GM21737 (cell line): ENCODE results near the gene SKOR2.

Experiments used
- ATAC-seq: cut with Tn5 transposase; IDR thresholded peaks from one replicate; pipeline ENCODE4 v1.9.1; 2021; ENCODE audit warnings: mild to moderate bottlenecking, moderate library complexity; ENCODE audit not compliant: unreplicated experiment

The SKOR2 gene

DNA sequence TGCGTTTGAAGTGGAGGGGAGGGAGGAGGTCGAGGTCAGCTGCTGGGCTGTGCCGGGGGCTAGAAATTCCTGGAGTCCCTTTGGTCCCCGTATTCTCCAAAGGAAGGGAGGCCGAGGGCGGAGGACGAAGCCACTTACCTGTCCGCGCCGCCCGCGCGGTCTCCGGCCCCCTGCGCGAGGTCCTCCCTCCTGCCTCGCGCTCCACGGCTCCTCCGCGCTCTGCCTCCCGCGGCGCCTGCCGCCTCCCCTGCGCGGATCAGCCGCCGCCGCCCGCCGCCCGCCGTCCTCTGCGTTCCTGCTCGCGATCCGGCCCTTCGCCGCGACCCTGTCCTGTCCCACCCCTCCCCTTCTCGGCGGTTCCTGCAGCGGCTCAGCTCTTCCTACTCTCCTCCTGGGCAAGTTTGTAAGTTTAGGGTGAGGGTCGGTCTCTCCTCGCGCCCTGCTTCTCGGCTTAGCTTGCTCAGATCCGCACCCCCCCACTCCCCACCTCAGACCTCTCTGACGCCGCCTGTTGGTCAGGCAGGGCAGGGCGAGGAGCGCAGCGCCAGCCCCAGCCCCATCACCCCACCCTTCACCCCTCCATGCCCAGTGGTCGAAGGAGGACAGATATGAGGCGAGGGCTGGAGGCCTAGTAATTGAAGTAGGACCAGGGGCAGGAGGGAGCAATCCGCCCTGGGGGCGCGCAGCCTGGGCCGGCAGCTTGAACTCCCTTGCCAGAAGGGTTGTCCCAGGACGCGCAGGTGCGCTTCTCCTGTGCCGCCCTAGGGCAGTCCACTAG, 9.7 kb upstream of the SKOR2 start:
- ATAC-seq, result no peak

DNA sequence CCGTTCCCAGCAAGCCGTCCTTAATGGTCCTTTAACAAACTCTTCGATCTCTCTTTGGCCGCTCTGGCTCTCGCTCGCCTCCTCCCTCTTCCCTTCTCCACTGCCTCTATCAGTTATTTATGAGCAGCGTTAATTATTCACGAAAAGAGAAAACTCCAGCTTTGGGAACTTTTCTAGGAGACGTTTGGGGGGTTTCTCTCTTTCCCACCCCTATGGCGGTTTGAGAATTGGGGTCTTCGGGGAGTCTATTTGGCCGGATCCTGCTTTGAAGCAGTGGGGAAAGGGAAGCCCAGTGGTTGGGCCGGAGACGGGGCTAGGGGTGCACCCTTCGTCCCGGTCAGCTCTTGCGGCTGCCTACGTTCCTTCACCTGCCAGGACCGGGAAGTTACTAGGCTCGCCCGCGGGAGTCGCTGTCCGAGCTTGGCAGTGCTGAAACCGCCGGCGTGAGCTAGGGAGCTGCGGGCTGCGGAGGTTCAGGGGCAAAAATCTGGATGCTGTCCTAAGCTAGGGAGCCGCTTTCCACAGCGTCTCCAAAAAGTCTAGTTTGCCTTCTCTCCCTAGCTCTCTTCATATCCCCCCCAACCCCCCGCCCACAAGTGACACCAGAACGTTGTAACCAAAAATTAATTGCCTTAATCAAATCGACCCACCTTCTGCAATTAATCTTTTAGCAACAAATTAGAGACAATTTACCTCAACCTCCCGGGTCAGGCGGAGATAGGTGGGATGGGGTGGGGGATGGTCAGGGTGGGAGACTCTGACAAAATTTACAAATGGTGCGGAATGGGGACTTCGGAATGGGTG, 8.9 kb upstream of the SKOR2 start:
- ATAC-seq, result no peak

DNA sequence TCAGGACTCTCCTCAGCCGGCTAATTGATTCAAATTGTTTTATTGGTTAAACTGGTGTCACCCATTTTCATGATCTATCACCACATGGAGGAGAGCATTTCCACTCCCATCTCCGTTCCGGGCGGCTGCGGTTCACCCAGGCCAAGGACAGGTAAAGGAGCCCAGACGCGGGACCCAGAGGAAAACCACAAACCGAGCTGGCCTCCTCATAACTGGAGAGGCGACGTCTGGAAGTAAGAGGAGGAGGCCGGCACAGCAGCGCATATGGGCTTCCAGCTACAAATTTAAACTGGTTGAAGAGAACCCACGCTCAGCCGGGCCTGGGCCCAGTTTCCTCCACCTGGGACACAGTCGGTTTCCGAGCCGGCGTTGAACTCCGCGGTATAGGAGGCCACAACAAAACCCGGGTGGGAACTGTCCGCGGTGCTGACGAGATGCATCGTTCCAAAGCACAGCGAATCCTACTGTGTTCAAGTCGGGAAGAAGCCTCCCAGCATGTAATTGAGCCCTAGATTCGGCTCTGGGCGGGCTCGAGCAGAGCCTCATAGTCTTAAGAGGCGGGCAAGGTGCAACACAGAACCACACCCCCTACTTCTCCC, 3.0 kb upstream of the SKOR2 start:
- no peak for ATAC-seq

DNA sequence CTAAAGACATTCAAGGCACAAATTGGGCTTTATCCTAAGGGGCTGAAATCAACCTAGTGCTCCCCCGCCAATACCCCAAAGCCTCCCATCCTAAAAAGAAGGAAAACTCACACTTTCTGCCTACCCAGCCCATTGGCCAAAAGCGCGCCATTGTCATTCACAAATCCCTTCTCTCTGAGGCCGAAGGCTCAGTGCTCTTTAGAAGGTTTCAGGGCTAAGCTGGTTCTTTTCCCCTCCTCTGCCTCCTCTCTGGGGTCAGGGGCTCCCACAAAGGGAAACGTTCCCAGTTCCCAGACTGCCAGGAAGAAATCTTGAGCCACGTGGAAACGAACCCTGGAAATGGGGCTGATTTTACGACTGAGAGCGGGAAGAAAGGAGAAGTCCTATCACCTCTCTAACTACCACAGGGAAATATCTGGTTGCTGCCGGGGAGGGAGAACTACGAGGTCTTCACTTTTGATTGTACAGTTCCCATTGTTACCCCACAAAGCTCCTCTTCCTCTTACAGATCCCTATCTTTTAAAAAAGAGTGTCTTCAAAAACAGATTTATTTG, 1.7 kb upstream of the SKOR2 start:
- ATAC-seq, result no peak

DNA sequence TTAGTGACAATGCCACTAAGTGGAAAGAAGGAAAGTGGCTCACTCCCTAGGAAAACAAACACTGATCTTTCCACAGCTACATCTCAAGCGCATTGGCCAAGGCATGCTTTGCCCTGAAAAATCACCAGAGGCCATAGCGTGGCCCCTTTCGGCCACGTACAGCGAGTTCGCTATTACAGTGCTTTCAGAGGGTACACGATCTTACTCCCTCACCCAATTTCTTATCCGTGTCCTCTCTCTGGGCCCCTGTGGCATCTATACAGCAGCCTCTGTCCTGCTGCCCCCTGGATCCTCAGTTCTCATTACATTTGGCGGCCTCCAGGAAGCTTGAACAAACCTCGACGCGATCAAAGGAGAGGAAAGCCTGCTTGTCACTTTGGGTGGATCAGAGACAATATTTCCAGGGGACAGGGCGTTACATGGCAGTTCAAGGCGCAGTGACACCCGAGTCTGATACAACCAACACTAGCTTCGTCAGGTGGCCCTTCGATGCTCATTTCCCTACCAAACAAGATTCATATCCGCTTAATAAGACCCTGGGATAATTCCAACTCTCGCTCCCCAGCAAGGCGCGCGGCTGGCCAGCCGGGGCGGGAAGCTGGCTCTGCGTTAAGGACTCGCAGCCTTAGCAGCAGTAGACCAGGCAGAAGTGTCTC, 941 bp downstream of the SKOR2 start:
- no peak for ATAC-seq

DNA sequence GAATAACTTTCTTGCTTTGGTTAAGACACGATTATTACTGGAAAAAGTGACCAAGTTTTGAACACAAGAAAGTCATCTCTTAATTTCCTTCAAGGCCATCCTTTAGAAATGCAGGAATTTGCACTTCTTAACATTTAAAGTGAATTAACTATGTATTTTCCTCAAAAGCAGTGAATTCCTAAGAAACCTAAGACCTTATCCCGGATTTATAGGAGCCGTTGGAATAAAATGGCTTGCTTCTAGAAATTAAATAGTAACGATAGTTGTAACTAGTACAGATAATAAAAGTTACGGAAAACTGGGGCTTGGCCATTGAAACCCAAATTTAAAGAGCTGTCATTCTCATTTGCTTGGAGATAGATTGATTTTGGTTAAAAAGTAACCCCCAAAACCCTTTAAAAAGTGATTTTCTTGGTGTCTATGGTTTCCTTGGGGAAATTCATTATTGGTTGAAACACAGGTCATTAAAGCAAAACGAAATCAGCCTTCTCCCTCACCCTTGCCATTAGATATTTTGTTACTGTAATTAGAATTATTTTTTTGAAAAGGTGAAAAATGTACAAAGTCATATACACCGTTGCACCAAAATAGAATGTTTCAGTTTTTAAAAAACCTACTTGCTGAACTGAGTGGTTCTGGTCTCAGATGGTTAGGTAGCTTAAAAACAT, 2.0 kb downstream of the SKOR2 start:
- ATAC-seq, result no peak

DNA sequence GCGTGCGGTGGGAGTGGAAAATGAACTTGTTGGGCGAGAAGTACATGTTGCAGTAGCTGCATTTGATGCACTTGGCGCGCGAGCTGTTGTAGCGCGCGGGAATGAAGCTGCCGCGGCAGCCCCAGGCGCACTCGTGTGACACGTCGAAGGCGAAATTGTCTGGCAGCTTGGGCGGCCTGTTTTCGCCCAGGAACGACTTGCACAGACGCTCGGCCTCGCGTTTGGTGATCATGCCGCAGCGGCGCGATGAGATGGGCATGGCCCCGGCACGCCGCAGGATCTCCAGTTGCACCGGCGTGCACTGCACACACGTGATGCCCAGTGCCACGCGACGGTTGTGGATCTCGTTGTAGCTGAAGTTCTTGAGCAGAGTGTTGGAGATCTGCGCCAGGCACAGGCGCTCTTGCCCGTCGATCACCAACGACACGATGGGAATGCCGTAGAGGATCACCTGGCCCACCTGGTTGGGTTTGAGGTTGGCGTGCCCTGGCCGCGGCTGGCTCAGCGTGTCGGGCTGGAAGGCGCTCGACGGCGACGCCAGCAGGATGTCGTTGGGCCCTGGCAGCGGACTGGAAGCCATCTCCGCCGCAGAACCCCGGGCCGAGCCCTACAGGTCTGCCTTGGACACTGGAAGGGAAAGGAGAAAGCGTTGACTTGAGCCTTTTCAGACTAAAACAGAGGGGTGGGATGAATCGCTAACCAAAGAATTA, 2.7 kb downstream of the SKOR2 start:
- no peak for ATAC-seq

DNA sequence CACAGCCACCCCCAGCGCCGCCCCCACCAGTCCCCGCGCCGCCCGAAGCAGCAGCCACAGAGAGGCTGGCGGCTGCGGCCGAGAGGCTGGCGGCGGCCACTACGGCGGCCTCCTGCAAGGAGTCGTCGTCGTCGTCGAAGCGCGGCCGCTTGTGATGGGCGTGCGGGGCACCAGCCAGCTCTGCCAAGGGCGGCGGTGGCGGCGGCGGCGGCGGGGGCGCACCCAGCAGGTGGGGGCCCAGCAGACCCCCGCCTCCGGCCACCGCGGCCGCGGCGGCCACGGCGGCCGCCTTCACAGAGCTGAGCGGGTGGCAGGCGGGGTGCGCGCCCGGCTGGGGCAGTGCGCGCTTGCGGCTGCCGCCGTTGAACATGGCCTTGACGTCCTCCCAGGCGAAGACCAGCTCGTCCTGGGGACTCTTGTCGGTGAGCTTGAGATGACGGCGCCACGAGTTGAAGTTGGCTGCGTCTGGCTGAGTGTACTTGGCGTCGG, 3.3 kb downstream of the SKOR2 start:
- no peak for ATAC-seq

DNA sequence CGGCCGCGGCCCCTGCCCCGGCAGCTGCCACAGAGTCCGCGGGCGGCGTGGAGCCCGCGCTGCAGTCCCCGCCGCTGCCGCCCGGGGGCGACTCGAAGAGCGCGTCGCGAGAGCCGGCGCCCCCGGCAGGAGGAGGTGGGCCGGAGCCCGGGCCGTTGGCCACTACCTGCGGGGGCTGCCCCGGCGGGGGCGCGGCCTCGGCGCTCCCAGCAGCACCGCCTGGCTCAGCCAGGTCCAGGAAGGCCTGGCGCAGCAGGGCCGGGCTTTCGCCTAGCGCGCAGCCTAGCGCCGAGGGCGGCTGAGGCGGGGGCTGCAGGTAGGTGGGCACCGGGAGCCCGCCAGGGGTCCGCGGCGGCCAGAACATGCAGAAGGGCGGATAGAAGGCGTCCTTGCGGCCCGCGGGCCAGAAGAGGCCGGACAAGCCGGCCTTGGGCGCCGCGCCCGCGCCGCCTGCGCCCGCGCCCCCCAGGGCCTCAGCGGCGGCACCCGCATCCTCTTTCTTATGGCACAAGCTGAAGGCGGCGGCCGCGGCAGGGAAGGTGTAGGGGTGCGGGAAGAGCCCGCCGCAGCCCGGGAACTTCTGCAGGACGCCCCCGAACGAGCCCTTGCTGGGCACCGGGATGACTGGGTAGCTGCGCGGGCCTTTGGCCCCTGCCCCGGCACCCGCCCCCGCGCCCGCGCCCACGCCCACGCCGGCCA, 3.9 kb downstream of the SKOR2 start:
- ATAC-seq, result no peak

DNA sequence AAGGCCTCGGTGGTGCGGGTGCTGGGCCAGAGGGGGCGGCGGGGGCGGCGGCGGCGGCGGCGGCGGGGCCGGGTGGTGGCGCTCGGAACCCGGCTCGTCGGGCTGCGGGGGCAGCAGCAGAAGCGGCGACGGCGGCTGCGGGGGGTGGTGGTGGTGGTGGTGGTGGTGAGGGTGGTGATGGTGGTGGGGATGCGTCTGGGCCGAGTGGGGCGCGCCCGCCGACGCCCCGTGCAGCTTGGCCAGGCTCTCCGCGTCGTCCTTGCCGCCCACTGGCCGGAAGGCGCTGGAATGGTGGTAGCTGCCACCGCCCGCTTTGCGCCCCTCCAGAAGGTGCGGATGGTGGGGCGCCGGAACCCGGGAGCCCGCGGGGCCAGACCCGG, 4.4 kb downstream of the SKOR2 start:
- no peak for ATAC-seq

DNA sequence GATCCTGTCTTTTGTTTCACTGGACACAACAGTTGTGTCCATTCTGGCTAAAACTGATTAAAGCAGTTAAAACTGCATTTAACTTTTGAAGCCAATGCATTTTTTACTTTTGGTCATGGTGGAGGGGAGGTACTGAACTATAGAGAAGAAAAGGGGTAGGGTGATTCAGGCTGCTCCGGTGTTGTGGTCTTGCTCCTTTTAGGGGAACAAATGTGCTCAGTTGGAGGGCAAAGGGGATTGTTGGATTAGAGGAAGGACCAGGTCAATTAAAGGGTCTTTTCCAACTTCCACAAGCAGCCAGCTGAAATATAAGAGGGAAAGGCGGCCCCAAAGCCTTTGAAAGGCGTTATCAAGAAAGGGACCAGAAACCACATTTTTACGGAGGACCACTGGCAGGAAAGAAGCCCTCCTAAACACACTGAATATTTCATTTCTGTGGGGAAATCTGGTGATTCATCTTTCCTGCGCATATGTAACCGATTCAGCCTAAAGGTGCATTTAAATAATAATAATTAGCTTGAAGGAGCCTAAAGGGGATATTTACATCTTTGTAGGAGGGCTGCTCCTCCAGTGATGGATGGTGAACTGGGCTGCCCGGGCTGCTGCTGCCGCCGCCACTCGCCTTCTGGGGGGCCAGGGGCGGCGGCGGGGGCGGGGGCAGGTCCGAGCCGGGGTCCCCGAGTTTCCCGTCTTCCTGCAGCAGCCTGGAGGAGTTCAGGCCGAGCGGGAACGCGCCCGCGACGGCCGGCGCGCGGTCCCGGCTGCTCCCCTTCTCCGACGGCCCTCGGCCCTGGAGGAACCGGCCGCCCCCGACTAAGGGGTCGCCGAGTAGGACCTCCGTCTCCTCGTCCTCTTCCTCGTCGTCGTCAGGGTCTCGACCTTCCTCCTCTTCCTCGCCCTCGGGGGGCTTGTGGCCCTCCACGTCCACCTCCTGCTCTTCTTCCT, 5.2 kb downstream of the SKOR2 start:
- no peak for ATAC-seq

DNA sequence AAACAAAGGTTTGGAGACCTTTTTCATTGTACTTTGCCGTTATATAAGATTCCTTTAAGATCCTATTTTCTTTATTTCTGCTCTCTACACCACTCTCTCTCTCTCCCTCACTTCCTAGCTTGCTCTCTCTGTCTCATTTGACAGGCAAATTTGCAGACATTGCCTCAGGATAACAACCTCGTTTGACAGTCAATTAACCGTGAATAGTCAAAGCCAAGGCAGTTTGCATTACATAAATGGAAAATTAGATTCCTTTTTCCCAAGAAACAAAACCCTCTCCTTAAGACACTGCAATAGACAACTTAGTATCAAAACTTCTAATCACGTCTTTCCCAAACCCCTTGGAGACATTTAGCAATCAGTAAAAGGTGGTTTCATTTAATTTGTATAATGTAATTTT, 7.4 kb downstream of the SKOR2 start:
- no peak for ATAC-seq

DNA sequence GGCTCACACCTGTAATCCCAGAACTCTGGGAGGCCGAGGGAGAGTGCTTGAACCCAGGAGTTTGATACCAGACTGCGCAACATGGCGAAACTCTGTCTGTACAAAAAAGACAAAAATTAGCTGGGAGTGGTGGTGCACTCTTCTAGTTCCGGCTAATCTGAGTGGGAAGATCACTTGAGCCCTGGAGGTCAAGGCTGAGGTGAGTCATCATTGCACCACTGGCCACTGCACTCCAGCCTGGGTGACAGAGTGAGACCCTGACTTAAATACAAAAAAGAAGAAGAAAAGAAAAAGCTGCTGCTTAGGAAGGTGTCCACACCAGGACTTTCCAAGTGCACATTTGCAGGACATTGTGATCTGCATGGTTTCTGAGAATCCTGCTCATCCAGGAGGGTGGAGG, 16.4 kb downstream of the SKOR2 start:
- no peak for ATAC-seq

DNA sequence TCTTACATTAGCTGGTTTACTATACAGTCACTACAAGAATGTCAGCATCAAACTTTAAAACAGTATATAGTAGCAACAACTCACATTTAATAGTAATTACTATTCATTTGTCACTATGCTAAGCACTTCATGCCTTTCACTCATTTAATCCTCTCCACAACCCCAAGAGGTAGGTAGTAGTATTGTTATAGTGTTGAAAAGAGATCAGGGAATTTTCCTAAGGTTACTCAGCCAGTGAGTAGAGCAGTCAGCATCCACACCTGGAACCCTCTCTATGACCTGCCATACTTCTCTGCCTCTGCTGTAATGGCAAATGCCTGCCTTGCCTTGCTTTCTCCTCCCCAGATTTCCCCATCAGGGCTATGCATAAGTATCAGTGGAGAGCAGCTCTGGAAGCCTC, 24.8 kb downstream of the SKOR2 start:
- ATAC-seq, result no peak

DNA sequence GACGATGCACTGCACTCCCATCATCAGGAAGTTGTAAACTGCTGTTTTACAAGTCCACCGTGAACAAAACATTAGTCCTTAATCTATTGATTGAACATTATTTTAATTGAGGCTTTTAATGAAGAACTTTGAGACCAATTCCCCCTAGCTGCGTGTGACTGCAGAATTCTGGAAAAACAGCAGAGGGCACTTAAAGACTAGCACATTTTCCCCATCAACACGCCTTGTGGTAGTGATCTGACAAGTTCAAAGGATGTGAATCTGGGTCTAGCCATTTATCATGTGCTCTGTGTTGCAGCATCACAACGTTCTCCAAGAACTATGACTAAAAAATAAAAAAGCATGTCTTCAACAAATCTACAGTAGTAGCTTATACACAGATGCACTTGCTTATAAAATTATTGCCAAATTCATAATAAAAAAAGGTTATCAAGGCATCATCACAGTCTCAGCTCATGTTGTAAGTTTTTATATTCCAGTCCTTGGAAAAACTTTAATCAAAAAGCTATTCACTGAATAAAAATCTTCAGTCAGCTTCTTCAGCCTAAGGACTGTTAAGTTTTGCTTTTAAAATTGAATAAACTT, 35.8 kb downstream of the SKOR2 start:
- no peak for ATAC-seq

DNA sequence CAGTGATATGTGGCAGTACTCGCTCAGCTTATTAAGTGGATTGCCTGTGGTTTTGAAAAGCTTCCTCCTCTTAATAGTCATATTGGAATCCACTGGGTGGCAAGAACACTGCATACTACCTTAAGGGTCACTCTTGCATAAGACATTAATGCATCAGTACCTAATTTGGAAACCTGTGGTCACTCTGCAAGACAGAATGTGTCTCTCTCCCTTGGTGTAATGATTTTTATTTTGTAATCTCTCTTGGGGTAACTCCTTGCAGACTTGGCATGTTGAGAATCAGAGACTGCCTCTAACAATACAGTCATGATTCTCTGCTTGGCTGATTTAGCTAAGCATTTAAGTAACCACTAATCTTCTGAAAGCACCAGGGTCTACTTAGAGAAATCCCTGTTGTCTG, 42.3 kb downstream of the SKOR2 start:
- ATAC-seq, result no peak

DNA sequence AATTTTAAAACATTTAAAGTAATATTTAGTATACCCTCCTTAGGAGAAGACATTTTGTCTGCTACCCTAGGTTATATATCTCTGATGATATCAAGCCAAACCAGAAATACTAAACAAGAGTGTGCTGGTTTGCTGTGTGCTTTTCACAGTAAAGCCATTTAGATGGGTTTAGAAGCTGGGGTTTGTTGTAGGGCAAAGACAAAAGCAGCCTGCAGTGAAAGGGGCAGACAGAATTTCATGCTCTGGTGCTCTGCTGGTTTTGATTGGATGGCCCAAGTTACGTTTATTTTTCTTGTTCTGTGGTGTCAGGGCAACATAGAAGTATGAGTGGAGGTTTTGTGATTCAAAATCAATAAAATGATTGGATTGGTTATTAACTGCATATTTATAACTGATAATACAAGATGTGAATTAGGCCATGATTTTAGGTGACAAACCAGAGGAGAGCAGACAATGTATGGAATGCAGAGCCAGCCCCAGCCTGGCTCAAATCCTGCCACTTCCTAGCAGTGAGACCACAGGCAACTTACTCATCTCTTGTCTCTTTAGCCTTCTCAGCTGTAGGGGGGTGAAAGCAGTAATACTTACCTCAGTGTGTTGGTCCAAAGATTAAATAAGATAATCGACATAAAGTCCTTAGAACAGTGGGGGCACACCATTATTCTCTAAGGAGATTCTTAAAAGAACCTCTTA, 44.4 kb downstream of the SKOR2 start:
- no peak for ATAC-seq
